Limb (tissue), 2 donors: ENCODE results near the gene PRC1.
"Not testable (repeated sequence)": the region's sequence is repeated elsewhere in the genome, so short reads cannot be mapped to it uniquely, and the experiment has no call there.

ENCODE experiments used
- DNase-seq, 2 donors: peaks; one replicate each; pipeline ENCODE4 v3.0.0-alpha.2; 2016; ENCODE audit errors: extremely low spot score in 2 of 2

PRC1 gene, protein sequence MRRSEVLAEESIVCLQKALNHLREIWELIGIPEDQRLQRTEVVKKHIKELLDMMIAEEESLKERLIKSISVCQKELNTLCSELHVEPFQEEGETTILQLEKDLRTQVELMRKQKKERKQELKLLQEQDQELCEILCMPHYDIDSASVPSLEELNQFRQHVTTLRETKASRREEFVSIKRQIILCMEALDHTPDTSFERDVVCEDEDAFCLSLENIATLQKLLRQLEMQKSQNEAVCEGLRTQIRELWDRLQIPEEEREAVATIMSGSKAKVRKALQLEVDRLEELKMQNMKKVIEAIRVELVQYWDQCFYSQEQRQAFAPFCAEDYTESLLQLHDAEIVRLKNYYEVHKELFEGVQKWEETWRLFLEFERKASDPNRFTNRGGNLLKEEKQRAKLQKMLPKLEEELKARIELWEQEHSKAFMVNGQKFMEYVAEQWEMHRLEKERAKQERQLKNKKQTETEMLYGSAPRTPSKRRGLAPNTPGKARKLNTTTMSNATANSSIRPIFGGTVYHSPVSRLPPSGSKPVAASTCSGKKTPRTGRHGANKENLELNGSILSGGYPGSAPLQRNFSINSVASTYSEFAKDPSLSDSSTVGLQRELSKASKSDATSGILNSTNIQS

DNA sequence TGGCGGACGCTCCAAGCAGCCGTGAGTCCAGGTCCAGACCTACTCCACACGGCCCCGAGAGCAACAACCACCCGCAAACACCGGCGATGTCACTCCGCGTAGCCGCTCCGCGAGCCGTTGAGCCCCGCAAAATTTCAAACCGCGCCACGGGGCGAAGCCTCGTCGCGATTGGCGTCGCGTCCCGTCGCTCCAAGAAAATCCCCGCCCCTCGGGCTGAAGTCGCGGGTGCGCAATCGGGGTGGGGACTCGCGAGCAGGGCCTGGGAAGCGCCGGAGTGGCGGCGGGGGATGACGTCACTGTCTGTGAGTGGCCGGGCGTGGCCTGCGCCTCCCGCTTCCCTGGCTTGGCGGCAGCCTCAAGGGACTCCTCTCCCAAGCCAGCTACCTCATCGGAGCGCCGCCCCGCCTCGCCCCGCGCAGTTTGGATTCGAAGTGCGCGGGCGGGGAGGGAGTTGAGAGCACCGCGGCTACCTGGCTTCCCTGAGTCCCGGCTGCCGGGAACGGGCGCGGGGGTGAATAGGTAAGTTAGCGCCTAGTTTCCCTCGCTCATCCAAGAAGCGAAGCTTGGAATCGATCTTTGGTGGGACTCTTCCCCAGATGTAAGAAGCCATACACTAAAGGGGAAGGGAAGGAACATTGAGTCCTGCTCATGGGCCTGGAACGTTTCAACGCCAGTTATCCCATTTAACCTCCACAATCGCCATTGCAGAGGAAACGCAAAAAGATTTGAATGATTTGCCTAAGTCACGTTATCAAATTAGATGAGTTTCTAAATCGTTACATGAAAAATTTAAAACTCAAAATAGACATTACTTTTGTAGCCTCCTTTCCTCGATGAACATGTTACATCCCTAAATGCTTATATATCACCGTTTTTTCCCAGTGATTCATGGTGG lies at the start of gene PRC1:
TSS of gene PRC1 (minus strand) at position 119 of the 895 bp plus-strand sequence. CDS start at position 1, 118 bp downstream.
- peak; percentile 98 to 99 for DNase-seq

DNA sequence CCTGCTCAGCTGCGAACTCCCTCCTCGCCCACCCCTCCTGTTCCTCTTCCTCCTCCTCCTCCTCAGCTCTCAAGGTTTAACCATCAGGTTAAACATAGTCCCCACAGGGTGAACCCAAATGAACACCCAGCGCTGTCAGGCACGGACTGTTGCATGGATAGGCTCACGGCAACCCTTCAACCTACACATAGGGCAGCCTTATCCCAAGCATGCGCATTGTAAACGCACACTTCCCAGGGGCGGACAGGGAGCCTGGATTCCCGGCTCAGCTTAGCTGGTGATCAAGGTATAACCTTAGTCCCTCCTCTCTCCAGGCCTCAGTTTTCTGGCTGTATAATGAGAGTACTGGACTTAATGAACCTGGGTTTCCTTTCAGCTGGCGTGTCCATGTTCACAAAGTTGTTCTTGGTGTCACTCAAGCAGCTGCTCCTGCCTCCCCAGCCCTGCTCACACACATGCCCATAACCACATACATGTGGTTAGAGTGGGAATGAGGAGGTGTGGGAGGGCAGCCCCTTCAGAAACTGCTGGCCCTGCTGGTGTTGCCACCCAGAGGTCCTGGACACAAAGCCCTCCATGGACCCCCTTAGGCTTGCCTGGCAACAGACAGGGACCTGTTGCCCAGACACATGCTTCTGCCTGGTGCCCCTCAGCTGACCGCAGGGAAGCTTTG lies 49.0 kb upstream of the PRC1 start:
- DNase-seq: no peak

DNA sequence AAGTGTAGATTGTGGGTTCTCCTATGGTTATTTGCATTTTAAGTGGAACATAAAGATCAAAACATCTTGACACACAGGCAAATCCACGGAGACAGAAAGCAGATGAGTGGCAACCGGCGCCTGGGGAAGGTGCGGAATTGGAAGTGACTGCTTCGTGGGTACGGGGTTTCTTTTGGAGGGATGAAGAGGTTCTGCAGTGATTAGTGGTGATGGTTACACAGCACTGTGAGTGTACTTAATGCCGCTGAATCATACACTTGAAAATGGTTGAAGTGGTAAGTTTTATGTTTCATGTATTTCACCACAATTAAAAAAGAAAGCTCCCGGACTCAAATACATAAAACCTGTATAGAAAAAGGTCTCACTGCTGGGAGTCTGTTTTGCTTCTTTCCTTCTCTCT lies 46.5 kb upstream of the PRC1 start:
- no peak for DNase-seq

DNA sequence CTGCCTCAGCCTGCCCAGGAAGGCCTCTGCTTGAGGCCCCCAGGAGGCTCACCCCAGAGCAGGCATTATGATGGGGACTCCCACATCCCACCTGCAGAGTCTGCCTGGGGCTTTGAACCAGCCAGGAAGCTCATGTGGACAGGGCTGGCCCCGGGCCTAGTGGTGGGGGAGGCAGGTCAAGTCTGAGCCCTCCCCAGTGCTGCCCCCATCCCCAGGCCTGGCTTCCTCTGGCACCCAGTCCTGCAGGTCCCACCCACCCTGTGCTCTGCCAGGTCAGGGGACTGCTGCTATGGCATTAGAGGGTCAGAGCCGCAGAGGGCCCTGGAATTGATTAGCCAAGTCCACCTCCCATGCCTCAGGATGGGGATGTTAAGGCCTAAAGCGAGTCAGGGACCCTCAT lies 45.7 kb upstream of the PRC1 start:
- DNase-seq: no peak

DNA sequence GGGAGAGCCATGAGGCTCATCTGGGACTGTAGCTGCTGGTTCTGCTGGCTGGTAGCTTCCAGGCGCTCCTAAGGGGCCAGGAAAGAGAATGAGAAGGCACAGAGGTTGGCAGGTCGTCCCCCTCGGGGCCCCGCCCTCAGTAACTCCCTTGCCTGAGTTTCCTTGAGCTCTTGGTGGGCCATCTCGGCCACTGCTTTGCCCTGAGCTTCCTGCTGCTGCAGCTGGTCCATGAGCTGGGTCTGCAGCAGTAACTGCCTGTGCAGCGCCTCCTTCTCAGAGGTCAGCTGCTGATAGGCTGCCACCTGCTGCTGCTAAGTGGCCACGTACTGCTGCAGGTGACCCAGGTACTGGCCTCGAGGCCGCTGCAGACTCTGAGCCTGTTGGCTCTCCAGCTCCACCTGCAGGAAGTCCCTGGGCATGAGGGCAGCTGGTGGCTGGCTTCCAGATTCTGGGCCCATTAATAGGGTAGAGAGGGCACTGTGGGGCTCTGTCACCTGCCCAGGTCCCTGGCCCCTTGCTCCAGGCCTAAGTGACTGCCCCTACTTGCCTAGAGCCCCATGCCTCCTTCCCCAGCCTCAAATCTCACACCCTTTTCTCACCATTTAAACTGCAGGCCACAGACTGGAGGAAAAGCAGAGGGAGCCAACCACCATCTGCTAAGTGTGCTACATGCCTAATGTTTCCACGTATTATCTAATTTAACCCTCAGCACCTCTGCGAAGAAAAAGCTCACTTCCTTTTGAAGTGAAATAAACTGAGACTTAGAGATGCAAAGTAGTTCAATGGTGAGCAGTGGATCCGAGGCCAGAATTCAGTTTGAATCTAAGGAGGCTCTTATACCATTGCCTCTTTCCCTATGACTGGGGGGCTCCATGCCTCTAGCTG lies 38.8 kb upstream of the PRC1 start:
- peak in 1 of 2 donors; percentile 40 for DNase-seq

DNA sequence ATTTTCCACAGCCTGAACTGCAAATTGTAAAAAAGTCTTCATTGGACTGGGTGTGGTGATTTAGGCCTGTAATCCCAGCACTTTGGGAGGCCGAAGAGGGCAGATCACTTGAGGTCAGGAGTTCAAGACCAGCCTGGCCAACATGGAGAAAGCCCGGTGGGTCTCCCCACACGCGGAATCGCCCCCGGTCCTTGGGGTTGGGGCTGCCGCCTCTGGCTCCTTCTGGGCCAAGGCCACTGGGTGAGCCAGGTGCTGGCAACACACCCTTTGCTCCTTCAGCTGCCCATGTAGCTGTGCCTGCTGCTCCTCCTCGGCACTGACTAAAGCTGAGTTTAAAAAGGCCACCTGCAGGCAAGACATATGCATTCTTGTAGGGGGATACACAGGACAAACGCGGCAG lies 37.5 kb upstream of the PRC1 start:
- no peak for DNase-seq

DNA sequence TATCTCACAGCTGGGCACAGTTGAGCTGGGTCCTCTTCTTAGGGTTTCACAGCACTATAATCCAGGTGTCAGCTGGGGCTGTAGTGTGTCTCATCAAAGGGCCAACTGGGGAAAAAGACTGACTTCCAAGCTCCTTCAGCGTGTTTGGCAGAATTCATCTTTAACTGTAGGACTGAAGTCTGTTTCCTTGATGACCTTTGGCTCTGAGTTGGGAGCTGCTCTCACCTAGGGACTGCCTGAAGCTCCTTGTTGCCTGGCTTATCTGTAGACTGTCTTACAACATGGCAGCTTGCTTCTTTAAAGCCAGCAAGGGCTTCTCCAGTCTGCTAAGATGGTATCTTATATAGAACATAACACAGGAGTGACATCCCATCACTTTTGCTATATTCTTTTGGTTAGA lies 33.3 kb upstream of the PRC1 start:
- no peak for DNase-seq

DNA sequence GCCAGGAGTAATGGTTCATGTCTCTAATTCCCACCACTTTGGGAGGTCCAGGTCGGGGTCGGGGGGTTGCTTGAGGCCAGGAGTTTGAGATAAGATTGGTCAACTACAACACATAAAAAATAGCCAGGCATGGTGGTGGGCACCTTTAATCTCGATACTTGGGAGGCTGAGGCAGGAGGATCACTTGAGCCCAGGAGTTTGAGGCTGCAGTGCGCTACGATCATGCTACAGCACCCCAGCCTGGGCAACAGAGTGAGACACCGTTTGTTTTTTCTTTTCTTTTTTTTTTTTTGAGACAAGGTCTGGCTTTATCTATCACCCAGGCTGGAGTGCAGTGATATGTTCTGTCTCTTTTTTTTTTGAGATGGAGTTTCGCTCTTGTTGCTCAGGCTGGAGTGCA lies 29.4 kb upstream of the PRC1 start:
- no peak for DNase-seq

DNA sequence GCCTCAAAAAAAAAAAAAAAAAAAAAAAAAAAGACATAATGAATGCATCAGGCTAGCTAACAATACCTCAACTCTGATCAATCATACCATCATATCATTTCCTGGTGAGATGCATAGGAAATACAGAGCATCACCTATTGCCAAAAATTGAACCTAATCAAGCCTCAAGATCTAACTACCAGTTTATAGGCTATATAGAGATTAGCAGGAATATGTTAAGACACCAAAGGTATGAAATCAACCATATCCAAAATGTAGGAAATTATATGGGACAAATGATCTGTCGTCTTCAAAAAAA lies 28.4 kb upstream of the PRC1 start:
- DNase-seq: no peak

DNA sequence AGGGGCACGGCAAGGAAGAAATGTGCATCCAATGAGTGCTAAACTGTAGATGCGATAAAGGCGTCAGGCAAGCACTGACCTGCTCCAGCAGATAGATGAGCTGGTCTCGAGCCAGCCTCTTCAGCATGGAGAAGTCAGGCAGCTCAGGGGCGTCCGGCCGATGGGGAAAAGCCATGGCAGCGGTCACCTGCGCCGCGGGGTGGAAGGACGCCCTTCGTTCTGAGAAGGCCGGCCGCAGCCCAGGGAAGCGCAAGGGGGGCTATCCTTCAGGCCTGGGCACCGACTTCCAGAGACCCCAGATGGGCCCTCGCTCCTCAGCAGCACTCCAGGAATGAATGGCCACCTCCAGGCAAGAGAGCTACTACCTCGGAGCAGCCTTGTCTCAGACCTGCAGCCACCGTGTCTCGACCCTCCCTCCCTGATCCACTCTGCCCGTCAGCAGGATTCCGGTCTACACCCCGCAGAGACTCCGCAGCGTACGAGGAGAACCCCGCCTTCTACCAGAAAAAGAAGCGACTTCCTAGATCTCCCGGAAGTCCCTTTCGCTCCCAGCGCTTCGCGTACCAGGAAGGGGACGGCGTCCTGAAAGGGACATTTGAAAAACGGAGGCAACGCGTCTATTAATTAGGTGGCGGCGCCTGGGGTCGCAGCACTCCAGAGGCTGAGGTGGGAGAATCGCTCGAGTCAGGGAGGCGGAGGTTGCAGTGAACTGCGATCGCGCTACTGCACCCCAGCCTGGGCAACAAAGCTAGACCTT lies 27.9 kb upstream of the PRC1 start, which contains the start of gene VPS33B:
TSS of gene VPS33B (minus strand) at position 520 of the 757 bp plus-strand sequence. CDS start at position 175, 345 bp downstream.
- peak; percentile 83 to 88 for DNase-seq

DNA sequence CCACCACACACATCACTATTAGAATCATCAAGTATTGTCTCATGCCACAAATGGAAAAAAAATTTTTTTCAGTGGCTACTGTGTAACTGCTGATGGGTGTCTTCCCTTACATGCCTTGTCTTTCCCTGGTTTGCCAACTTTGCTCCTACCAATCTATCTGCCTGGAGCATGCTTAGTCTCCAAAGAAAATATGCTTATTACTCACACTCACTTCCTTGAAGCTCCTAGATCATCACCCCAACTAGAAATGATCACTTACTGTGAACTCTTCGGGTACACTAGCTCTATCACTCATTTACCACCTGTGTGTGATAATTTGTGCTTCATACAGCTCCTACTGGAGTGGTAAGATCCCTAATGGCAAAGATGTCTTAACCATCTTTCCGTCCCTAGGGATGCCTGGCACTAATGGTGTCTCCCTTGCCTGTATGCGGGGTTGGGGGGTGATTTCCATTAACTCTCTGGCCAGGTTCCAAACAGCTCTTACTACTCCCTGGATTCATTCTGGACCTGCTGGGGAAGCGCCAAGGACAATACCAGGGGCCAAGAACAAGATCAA lies 27.3 kb upstream of the PRC1 start:
- no peak for DNase-seq

DNA sequence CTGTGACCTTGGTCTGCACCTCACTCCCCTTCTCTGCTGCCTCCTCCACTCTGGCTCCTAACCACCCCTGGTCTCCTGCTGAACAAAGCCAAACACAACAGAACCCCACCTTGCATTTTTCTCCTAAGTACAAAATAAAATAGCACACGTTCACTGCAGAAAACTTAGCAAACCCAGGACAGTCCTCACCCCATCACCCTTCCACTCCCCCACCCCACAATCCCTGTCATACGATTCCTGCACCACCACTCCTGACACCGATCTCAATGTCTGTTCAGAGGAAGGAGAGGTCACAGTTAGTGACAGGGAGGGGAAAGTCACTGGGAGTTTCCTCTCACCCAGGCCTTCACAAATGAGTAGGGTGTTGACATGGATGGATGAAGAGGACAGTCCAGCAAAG lies 23.8 kb upstream of the PRC1 start:
- no peak for DNase-seq

DNA sequence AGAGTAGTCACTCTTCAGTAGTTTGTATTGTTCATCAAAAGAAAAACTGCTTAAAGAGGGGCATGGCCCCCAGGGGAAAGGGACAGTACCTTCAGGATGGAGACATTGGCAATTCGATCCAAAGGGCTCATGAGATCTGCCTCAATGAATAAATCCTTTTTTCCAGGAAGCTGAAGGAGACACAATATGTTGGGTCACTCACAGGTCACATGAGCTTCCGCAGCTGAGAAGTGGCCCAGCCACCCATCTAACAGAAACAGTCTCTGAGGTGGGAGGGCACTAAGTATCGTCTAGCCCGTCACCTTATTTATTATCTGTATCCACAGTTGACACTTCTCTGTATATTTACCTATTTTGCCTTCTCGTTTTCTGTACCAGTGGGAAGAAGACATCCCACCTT lies 23.4 kb upstream of the PRC1 start:
- no peak for DNase-seq

DNA sequence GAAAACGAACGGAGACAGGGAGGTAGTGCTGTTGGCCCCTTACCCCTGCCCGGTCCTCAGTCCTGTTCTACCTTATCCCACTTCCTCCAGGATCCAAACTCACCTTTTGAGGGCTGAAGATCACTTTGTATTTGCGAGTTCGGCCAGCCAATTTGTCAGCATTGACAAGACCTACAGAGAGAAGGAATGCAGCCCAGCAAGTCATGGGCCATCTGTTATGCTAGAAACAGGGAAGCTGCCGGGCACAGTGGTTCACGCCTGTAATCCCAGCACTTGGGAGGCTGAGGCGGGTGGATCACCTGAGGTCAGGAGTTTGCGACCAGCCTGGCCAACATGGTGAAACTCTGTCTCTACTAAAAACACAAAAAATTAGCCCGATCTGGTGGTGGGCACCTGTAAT lies 19.4 kb upstream of the PRC1 start:
- not testable (repeated sequence) for DNase-seq

DNA sequence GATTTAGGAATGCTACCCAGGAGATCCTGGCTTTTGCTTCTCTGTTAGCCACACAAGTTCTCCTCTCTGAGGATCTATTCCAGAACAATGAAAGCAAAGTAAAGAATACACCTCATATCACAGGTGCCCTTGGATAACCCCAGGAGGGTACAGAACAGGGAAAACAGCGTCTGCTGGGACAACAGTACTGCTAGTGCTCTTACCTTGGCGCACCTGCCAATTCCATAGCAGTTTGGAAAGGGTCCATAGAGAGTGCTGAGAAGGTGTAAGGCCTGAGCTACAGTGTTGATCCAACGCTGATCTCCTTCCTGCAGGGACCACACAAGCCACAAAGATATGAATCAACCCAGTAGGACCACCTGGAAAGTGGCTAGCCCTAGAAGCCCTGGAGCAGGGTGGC lies 12.9 kb upstream of the PRC1 start:
- DNase-seq: no peak

DNA sequence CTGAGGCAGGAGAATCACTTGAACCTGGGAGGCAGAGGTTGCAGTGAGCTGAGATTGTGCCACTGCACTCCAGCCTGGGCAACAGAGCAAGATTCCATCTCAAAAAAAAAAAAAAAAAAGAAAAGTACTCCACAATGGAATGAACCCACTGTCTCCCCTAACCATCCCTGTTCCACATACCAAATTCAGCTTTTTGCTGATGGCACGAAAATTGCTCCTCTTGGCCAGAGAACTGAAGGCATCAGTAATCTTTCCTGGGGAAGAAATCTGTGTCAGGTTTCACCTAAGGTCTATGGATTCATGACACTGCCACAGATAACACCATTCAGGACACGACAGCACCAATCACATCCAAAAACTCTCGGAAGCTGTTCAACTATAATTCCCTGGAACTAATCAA lies 6.9 kb upstream of the PRC1 start:
- DNase-seq: no peak

DNA sequence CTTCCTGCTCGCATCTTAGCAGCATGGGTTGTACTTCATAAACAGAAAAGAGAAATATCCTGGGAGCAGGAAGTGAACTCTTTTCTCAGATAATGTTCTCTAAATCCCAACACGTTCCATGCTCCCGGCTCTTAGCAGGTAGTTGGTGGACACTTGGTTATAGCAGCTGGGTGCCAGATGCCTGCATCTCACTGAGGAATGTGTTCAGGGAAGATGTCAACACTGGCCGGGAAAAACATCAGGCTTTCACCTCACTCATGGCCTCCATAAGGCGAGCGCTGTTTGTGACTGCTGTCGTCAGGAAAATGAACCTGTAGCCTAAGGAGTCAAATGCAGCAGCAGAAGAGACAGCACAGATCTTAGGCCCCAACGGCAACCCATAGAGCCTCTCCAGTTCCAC lies 4.4 kb upstream of the PRC1 start:
- DNase-seq: no peak

DNA sequence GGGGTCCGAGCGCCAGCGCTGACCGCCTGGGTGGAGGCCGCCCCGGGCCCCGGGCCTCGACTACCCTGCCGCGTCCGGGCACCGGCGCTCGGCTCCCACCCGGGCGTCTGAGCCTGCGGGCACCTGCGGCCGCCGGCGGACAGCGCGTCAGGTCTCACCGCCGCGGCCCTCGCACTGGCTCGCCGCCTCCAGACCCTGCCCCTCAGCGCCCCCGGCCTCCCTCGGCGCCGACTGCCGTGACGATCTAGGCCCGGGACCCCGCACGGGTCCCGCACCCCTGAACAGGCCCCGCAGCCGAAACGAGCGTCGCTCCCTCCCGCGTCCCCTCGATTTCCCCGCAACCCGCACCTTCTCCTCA lies 297 bp downstream of the PRC1 start:
- no peak for DNase-seq

DNA sequence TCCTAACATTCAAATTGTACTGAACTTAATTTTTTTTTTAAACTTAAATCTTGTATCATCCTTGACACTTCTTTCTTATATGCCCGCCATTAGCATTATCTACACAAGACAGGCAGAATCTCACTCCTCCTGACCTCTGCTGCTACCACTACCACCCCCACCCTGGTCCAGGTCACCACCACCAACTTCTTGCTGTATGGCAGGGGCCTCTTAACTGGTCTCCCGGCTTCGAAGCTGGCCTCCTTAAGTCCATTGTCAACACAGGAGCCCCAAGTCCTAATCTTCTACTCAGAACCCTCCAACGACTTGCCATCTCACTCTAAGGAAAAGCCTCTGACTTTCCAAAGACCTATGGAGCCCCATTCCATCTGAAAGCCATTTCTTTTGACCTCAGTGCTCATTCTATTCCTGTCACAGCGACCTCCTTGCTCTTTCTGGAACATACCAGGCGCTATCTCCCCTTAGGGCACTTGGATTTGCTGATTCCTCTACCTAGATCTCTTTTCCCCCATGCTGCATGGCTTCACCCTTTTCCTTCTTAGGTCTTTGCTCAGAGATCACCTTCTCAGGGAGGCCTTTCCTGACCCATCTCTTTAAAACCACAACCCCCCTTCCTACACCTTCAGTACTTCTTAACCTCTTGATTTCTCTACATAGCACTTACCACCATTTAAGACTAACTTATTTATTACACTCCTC lies 2.6 kb downstream of the PRC1 start:
- no peak for DNase-seq
